ENCODE results near the gene RSPH1. TPM values are rescaled to one million over a fixed set of nuclear protein-coding genes. Genes with fewer than 3 reads are reported as not detected.

Gene RSPH1
- total RNA-seq, 1 experiment from 2014 or later = 0.31 TPM

DNA sequence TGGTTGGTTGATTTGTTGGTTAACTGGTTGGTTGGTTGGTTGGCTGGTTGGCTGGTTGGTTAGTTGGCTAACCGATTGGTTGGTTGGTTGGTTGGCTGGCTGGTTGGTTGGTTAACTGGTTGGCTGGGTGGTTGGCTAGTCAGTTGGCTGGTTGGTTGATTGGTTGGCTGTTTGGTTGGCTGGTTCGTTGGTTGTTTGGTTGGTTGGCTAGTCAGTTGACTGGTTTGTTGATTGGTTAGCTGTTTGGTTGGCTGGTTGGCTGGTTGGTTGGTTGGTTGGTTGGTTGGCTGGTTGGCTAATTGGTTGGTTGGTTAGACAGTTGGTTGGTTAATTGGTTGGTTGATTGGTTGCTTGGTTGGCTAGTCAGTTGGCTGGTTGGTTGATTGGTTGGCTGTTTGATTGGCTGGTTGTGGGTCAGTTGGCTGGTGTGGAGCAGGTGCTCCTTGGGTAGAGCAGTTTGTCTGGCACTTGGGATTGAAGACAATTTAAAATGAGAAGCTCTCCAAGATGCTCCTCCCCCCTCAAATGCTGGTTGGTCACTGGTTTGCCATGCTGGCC, 6.9 kb downstream of the RSPH1 start:
- H3K9me3 ChIP-seq (ENCODE audit: control insufficient read depth, low read depth, low read length) = no peaks in the 10 kb centered on the region
- H2BK120ac ChIP-seq (ENCODE audit: low read depth, low read length, poor library complexity, severe bottlenecking) = no peak overlapping the region
- H3K4ac ChIP-seq (ENCODE audit: low read depth, low read length) = no peak overlapping the region
- no peaks in the 10 kb centered on the region for H3K23me2 ChIP-seq (ENCODE audit: insufficient read length, low read depth, low read length, poor library complexity, severe bottlenecking)
- H2AFZ ChIP-seq (ENCODE audit: low read length) = no peak overlapping the region
- H2BK12ac ChIP-seq (ENCODE audit: insufficient read length, low read depth, low read length) = no peak overlapping the region
- no peaks in the 10 kb centered on the region for H4K20me1 ChIP-seq (ENCODE audit: control insufficient read depth, insufficient read depth, insufficient read length)
- H3K27ac ChIP-seq (ENCODE audit: insufficient read length, low read depth, low read length) = no peak overlapping the region
- no peak overlapping the region for H3K23ac ChIP-seq (ENCODE audit: insufficient read length, low read depth, low read length)
- H3K14ac ChIP-seq (ENCODE audit: insufficient read depth, low read length) = no peak overlapping the region
- H3K27me3 ChIP-seq (ENCODE audit: insufficient read depth, low read length) = no peaks in the 10 kb centered on the region
- Mint-ChIP-seq H3K27me3 (ENCODE audit: low read depth) (peaks cover 20% of the 10 kb centered on the region), H3K4me1 (peaks cover 6 to 12% of the 10 kb centered on the region in 2 experiments), H3K36me3 (ENCODE audit: insufficient read depth in 1 of 3, low read depth in 3 of 3) (no peaks in the 10 kb centered on the region), H3K4me3 (no peak overlapping the region), H3K9me3 (no peaks in the 10 kb centered on the region), H3K27ac (no peak overlapping the region)
- H2BK15ac ChIP-seq (ENCODE audit: low read depth, low read length) = no peak overlapping the region
- H3K9ac ChIP-seq (ENCODE audit: extremely low read depth, insufficient read length, low read length) = no peak overlapping the region
- H3K79me2 ChIP-seq (ENCODE audit: insufficient read depth, low read length) = no peaks in the 10 kb centered on the region
- H3K79me1 ChIP-seq (ENCODE audit: insufficient read depth, low read depth, low read length, poor library complexity, severe bottlenecking) = no peaks in the 10 kb centered on the region
- H2AK5ac ChIP-seq (ENCODE audit: insufficient read length, low read length) = no peak overlapping the region
- H2BK5ac ChIP-seq (ENCODE audit: insufficient read length, low read length) = no peak overlapping the region
- H3K4me2 ChIP-seq (ENCODE audit: insufficient read depth, insufficient read length, low read length) = no peak overlapping the region
- no peak overlapping the region for H4K91ac ChIP-seq (ENCODE audit: insufficient read length, low read depth, low read length)
- no peak overlapping the region for H3T11ph ChIP-seq (ENCODE audit: low read length)
- H4K5ac ChIP-seq (ENCODE audit: insufficient read length, low read depth, low read length) = no peak overlapping the region
- no peak for DNase-seq
- TF ChIP-seq, protein P1, sequence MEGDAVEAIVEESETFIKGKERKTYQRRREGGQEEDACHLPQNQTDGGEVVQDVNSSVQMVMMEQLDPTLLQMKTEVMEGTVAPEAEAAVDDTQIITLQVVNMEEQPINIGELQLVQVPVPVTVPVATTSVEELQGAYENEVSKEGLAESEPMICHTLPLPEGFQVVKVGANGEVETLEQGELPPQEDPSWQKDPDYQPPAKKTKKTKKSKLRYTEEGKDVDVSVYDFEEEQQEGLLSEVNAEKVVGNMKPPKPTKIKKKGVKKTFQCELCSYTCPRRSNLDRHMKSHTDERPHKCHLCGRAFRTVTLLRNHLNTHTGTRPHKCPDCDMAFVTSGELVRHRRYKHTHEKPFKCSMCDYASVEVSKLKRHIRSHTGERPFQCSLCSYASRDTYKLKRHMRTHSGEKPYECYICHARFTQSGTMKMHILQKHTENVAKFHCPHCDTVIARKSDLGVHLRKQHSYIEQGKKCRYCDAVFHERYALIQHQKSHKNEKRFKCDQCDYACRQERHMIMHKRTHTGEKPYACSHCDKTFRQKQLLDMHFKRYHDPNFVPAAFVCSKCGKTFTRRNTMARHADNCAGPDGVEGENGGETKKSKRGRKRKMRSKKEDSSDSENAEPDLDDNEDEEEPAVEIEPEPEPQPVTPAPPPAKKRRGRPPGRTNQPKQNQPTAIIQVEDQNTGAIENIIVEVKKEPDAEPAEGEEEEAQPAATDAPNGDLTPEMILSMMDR (conservative IDR thresholded peaks at IDR 0.05) = no peak
- no peak overlapping the region for H2BK20ac ChIP-seq (ENCODE audit: low read depth, low read length, poor library complexity, severe bottlenecking)
- no peak overlapping the region for H3K18ac ChIP-seq (ENCODE audit: insufficient read length, low read depth, low read length)
- no CpG with 5 or more reads among the region's 2 CpGs for WGBS (ENCODE audit: extremely low coverage, insufficient read length, low lambda C conversion rate)
- no peak overlapping the region for H3K56ac ChIP-seq (ENCODE audit: insufficient read length, low read depth, low read length)
- no peak overlapping the region for H4K8ac ChIP-seq (replicated peaks; ENCODE audit: insufficient read length, low read depth, low read length)
- H3K4me1 ChIP-seq (ENCODE audit: insufficient read depth, low read length) = no peaks in the 10 kb centered on the region

Measured in H9 (cell line).